ENCODE measurements around the gene FAM240A.

Gene FAM240A

GRCh38 chr3:46643701-46644100 is 31.4 kb downstream of the FAM240A start:
- Histone ChIP-seq H3K27me3 (ENCODE audit: control insufficient read depth, insufficient read depth, low read length) (no peaks in the 10 kb centered on the region), H3K9me3 (ENCODE audit: control insufficient read depth, insufficient read depth, low read length) (no peaks in the 10 kb centered on the region), H3K27ac (ENCODE audit: low read length) (no peak overlapping the region), H3K36me3 (ENCODE audit: control insufficient read depth, insufficient read depth, low read length) (no peaks in the 10 kb centered on the region), H3K4me1 (ENCODE audit: control insufficient read depth, insufficient read depth, low read length) (no peaks in the 10 kb centered on the region), H3K4me3 (ENCODE audit: low read length) (no peak overlapping the region)
- no peak for DNase-seq (ENCODE audit: low read depth, low spot score)
- WGBS (ENCODE audit: insufficient coverage, insufficient read length) = no CpG with 5 or more reads among the region's 1 CpG

- no peak for DNase-seq (ENCODE audit: low read depth, low spot score)
- H3K4me3 ChIP-seq (ENCODE audit: low read length) = no peak overlapping the region
- no peaks in the 10 kb centered on the region for H3K9me3 ChIP-seq (ENCODE audit: control insufficient read depth, insufficient read depth, low read length)
- H3K36me3 ChIP-seq (ENCODE audit: control insufficient read depth, insufficient read depth, low read length) = no peaks in the 10 kb centered on the region
- no CpG with 5 or more reads among the region's 6 CpGs for WGBS (ENCODE audit: insufficient coverage, insufficient read length)
- H3K4me1 ChIP-seq (ENCODE audit: control insufficient read depth, insufficient read depth, low read length) = no peaks in the 10 kb centered on the region
- H3K27me3 ChIP-seq (ENCODE audit: control insufficient read depth, insufficient read depth, low read length) = no peaks in the 10 kb centered on the region
- H3K27ac ChIP-seq (ENCODE audit: low read length) = no peak overlapping the region
Measured at GRCh38 chr3:46646700-46647099, 34.4 kb downstream of the FAM240A start.

- Histone ChIP-seq H3K36me3 (ENCODE audit: control insufficient read depth, insufficient read depth, low read length) (no peaks in the 10 kb centered on the region), H3K4me3 (ENCODE audit: low read length) (no peak overlapping the region), H3K27ac (ENCODE audit: low read length) (no peak overlapping the region), H3K9me3 (ENCODE audit: control insufficient read depth, insufficient read depth, low read length) (no peaks in the 10 kb centered on the region), H3K27me3 (ENCODE audit: control insufficient read depth, insufficient read depth, low read length) (no peaks in the 10 kb centered on the region), H3K4me1 (ENCODE audit: control insufficient read depth, insufficient read depth, low read length) (no peaks in the 10 kb centered on the region)
- DNase-seq (ENCODE audit: low read depth, low spot score) = no peak
- no CpG with 5 or more reads among the region's 2 CpGs for WGBS (ENCODE audit: insufficient coverage, insufficient read length)
Measured at GRCh38 chr3:46648096-46648495, 35.8 kb downstream of the FAM240A start.

- H3K27ac ChIP-seq (ENCODE audit: low read length) = no peak overlapping the region
- no peaks in the 10 kb centered on the region for H3K27me3 ChIP-seq (ENCODE audit: control insufficient read depth, insufficient read depth, low read length)
- WGBS (ENCODE audit: insufficient coverage, insufficient read length) = no CpG with 5 or more reads among the region's 3 CpGs
- no peaks in the 10 kb centered on the region for H3K4me1 ChIP-seq (ENCODE audit: control insufficient read depth, insufficient read depth, low read length)
- no peaks in the 10 kb centered on the region for H3K9me3 ChIP-seq (ENCODE audit: control insufficient read depth, insufficient read depth, low read length)
- DNase-seq (ENCODE audit: low read depth, low spot score) = no peak
- H3K4me3 ChIP-seq (ENCODE audit: low read length) = no peak overlapping the region
- no peaks in the 10 kb centered on the region for H3K36me3 ChIP-seq (ENCODE audit: control insufficient read depth, insufficient read depth, low read length)
Measured at GRCh38 chr3:46649436-46649835, 37.1 kb downstream of the FAM240A start.

GRCh38 chr3:46651084-46651483 is 38.8 kb downstream of the FAM240A start:
- Histone ChIP-seq H3K27me3 (ENCODE audit: control insufficient read depth, insufficient read depth, low read length) (no peaks in the 10 kb centered on the region), H3K36me3 (ENCODE audit: control insufficient read depth, insufficient read depth, low read length) (no peaks in the 10 kb centered on the region), H3K4me1 (ENCODE audit: control insufficient read depth, insufficient read depth, low read length) (no peaks in the 10 kb centered on the region), H3K9me3 (ENCODE audit: control insufficient read depth, insufficient read depth, low read length) (no peaks in the 10 kb centered on the region), H3K4me3 (ENCODE audit: low read length) (no peak overlapping the region), H3K27ac (ENCODE audit: low read length) (no peak overlapping the region)
- no CpG with 5 or more reads among the region's 1 CpG for WGBS (ENCODE audit: insufficient coverage, insufficient read length)
- no peak for DNase-seq (ENCODE audit: low read depth, low spot score)

- no peak overlapping the region for H3K27ac ChIP-seq (ENCODE audit: low read length)
Measured at GRCh38 chr3:46655271-46655670, 42.9 kb downstream of the FAM240A start.

GRCh38 chr3:46656778-46657556 is 44.6 kb downstream of the FAM240A start:
- no peaks in the 10 kb centered on the region for H3K36me3 ChIP-seq (ENCODE audit: control insufficient read depth, insufficient read depth, low read length)
- WGBS (ENCODE audit: insufficient coverage, insufficient read length) = no CpG with 5 or more reads among the region's 9 CpGs
- no peaks in the 10 kb centered on the region for H3K27me3 ChIP-seq (ENCODE audit: control insufficient read depth, insufficient read depth, low read length)
- no peaks in the 10 kb centered on the region for H3K9me3 ChIP-seq (ENCODE audit: control insufficient read depth, insufficient read depth, low read length)
- H3K27ac ChIP-seq (ENCODE audit: low read length) = no peak overlapping the region
- DNase-seq (ENCODE audit: low read depth, low spot score) = no peak
- peaks cover 11% of the 10 kb centered on the region for H3K4me1 ChIP-seq (ENCODE audit: control insufficient read depth, insufficient read depth, low read length)
- H3K4me3 ChIP-seq (ENCODE audit: low read length) = no peak overlapping the region

More at GRCh38 chr3:46655271-46655670, 42.9 kb downstream of the FAM240A start:
- no peak for DNase-seq (ENCODE audit: low read depth, low spot score)
- Histone ChIP-seq H3K4me1 (ENCODE audit: control insufficient read depth, insufficient read depth, low read length) (peaks cover 2% of the 10 kb centered on the region; the same call in 1 of the 2 replicates), H3K27me3 (ENCODE audit: control insufficient read depth, insufficient read depth, low read length) (no peaks in the 10 kb centered on the region), H3K9me3 (ENCODE audit: control insufficient read depth, insufficient read depth, low read length) (no peaks in the 10 kb centered on the region), H3K36me3 (ENCODE audit: control insufficient read depth, insufficient read depth, low read length) (no peaks in the 10 kb centered on the region), H3K4me3 (ENCODE audit: low read length) (no peak overlapping the region)
- WGBS (ENCODE audit: insufficient coverage, insufficient read length) = no CpG with 5 or more reads among the region's 6 CpGs

- no peaks in the 10 kb centered on the region for H3K9me3 ChIP-seq (ENCODE audit: control insufficient read depth, insufficient read depth, low read length)
- H3K36me3 ChIP-seq (ENCODE audit: control insufficient read depth, insufficient read depth, low read length) = no peaks in the 10 kb centered on the region
- no peaks in the 10 kb centered on the region for H3K27me3 ChIP-seq (ENCODE audit: control insufficient read depth, insufficient read depth, low read length)
- H3K4me3 ChIP-seq (ENCODE audit: low read length) = no peak overlapping the region
- no peak overlapping the region for H3K27ac ChIP-seq (ENCODE audit: low read length)
- DNase-seq (ENCODE audit: low read depth, low spot score) = no peak
- peaks cover 16% of the 10 kb centered on the region for H3K4me1 ChIP-seq (ENCODE audit: control insufficient read depth, insufficient read depth, low read length)
- WGBS (ENCODE audit: insufficient coverage, insufficient read length) = no CpG with 5 or more reads among the region's 8 CpGs
Measured at GRCh38 chr3:46659285-46659684, 47.0 kb downstream of the FAM240A start.

GRCh38 chr3:46660003-46660402 is 47.7 kb downstream of the FAM240A start:
- Histone ChIP-seq H3K36me3 (ENCODE audit: control insufficient read depth, insufficient read depth, low read length) (no peaks in the 10 kb centered on the region), H3K4me1 (ENCODE audit: control insufficient read depth, insufficient read depth, low read length) (peaks cover 16% of the 10 kb centered on the region), H3K4me3 (ENCODE audit: low read length) (no peak overlapping the region), H3K9me3 (ENCODE audit: control insufficient read depth, insufficient read depth, low read length) (no peaks in the 10 kb centered on the region), H3K27ac (ENCODE audit: low read length) (no peak overlapping the region), H3K27me3 (ENCODE audit: control insufficient read depth, insufficient read depth, low read length) (no peaks in the 10 kb centered on the region)
- no CpG with 5 or more reads among the region's 6 CpGs for WGBS (ENCODE audit: insufficient coverage, insufficient read length)
- no peak for DNase-seq (ENCODE audit: low read depth, low spot score)

- Histone ChIP-seq H3K4me1 (ENCODE audit: control insufficient read depth, insufficient read depth, low read length) (peaks cover 16% of the 10 kb centered on the region), H3K27ac (ENCODE audit: low read length) (no peak overlapping the region), H3K4me3 (ENCODE audit: low read length) (no peak overlapping the region), H3K27me3 (ENCODE audit: control insufficient read depth, insufficient read depth, low read length) (no peaks in the 10 kb centered on the region), H3K36me3 (ENCODE audit: control insufficient read depth, insufficient read depth, low read length) (no peaks in the 10 kb centered on the region), H3K9me3 (ENCODE audit: control insufficient read depth, insufficient read depth, low read length) (no peaks in the 10 kb centered on the region)
- no peak for DNase-seq (ENCODE audit: low read depth, low spot score)
- WGBS (ENCODE audit: insufficient coverage, insufficient read length) = no CpG with 5 or more reads among the region's 9 CpGs
Measured at GRCh38 chr3:46660543-46661523, 48.5 kb downstream of the FAM240A start.

Data from iPS DF 6.9 (cell line).